Neural crest cell (in vitro differentiated cells): Measurements from ENCODE around the gene DNAI7. TPM values are rescaled to one million over a fixed set of nuclear protein-coding genes. Genes with fewer than 3 reads are reported as not detected.

Experiments
- DNase-seq: peaks from one replicate; pipeline ENCODE4 v3.0.0; 2021; ENCODE audit warnings: low read depth, mixed read lengths, low spot score
- H3K27ac Mint-ChIP-seq: one replicate; pipeline ENCODE4 v1.8.0; 2021; ENCODE audit warnings: mild to moderate bottlenecking, mixed read lengths; ENCODE audit not compliant: unreplicated experiment
- H3K27me3 Mint-ChIP-seq: 2 replicates; pipeline ENCODE4 v1.8.0; 2021; ENCODE audit warnings: low read depth, mild to moderate bottlenecking, mixed read lengths
- H3K36me3 Mint-ChIP-seq: 2 replicates; pipeline ENCODE4 v1.8.0; 2021; ENCODE audit warnings: low read depth, mild to moderate bottlenecking, mixed read lengths
- H3K4me1 Mint-ChIP-seq: 2 replicates; pipeline ENCODE4 v1.8.0; 2021; ENCODE audit warnings: mixed read lengths
- H3K4me3 Mint-ChIP-seq: one replicate; pipeline ENCODE4 v1.8.0; 2021; ENCODE audit warnings: mild to moderate bottlenecking, mixed read lengths
- H3K9me3 Mint-ChIP-seq: 2 replicates; pipeline ENCODE4 v1.8.0; 2021; ENCODE audit warnings: mixed read lengths
- total RNA-seq: library from RNA; stranded (reverse); gene quantifications from 2 replicates; pipeline ENCODE4 v1.2.1, GENCODE V29; 2021
- TF ChIP-seq, protein P1 (sequence below): fragments of 200-600 bp; sonication (generic); conservative IDR thresholded peaks from 2 replicates; pipeline ENCODE4 v1.5.0; 2021; ENCODE audit warnings: antibody characterized with exemption, mild to moderate bottlenecking

The DNAI7 gene
- total RNA-seq, 1 donor from 2014 or later = 0.37 TPM

DNA sequence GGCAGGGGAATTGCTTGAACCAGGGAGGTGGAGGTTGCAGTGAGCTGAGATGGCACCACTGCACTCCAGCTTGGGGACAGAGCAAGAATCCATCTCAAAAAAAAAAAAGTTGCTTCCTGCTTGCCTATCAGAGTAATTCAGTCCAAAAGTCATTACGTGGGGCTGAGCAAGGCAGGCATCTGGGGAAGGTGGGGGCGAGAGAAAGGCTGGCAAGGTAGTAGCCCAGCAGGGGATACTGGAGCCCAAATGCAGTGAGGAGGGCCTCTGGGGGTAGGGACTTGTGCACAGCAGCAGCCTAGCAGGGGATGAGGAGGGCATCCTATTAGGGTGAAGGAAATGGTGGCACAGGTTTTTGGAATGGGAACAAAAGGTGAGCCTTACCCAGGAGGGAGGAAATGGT lies 7.2 kb upstream of the DNAI7 start:
- Mint-ChIP-seq H3K4me3 (no peak overlapping the region), H3K9me3 (no peaks in the 10 kb centered on the region), H3K4me1 (no peaks in the 10 kb centered on the region), H3K36me3 (peaks cover 3% of the 10 kb centered on the region), H3K27me3 (no peaks in the 10 kb centered on the region), H3K27ac (no peak overlapping the region)
- TF ChIP-seq, protein P1, sequence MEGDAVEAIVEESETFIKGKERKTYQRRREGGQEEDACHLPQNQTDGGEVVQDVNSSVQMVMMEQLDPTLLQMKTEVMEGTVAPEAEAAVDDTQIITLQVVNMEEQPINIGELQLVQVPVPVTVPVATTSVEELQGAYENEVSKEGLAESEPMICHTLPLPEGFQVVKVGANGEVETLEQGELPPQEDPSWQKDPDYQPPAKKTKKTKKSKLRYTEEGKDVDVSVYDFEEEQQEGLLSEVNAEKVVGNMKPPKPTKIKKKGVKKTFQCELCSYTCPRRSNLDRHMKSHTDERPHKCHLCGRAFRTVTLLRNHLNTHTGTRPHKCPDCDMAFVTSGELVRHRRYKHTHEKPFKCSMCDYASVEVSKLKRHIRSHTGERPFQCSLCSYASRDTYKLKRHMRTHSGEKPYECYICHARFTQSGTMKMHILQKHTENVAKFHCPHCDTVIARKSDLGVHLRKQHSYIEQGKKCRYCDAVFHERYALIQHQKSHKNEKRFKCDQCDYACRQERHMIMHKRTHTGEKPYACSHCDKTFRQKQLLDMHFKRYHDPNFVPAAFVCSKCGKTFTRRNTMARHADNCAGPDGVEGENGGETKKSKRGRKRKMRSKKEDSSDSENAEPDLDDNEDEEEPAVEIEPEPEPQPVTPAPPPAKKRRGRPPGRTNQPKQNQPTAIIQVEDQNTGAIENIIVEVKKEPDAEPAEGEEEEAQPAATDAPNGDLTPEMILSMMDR = no peak
- no peak for DNase-seq

DNA sequence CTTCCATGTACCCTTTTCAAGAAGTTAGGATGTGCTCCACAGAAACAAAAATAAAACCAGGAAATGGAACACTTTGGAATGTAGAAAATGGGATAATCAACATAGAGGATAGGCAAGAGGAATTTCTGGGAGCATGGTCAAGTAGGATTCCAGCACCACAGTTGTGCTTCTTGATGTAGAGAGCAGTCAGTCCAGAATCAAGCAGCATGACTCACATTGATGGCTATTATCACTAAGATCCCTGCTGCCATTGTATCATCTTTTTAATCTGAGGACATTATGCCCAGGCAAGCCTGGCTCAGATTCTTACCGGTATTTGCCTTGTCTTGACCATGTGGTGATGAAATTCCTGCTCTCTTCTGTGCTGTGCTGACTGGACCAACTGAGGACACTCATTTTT lies 5.7 kb upstream of the DNAI7 start:
- Mint-ChIP-seq H3K9me3 (no peaks in the 10 kb centered on the region), H3K4me1 (peaks cover 5% of the 10 kb centered on the region), H3K4me3 (no peak overlapping the region), H3K27ac (no peak overlapping the region), H3K27me3 (no peaks in the 10 kb centered on the region), H3K36me3 (peaks cover 3% of the 10 kb centered on the region)
- DNase-seq = no peak
- TF ChIP-seq, protein P1 = no peak

DNA sequence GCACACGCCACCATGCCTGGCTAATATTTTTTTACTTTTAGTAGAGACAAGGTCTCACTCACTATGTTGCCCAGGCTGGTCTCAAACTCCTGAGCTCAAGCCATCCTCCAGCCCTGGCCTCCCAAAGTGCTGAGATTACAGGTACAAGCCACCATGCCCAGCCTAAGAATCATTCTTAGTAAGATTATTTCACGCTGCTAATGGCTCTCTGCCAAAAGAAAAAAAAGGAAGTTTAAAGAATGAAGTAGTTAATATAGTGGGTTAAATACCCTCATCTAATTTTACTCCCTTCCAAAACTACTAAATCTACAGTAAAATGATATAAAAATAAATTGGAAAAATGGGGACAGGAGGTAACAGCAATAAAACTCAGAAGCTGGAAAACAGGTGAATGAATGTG lies 2.6 kb upstream of the DNAI7 start:
- H3K4me1 Mint-ChIP-seq = peaks cover 20% of the 10 kb centered on the region
- TF ChIP-seq, protein P1 = no peak
- no peaks in the 10 kb centered on the region for H3K36me3 Mint-ChIP-seq
- no peaks in the 10 kb centered on the region for H3K27me3 Mint-ChIP-seq
- no peak overlapping the region for H3K4me3 Mint-ChIP-seq
- no peaks in the 10 kb centered on the region for H3K9me3 Mint-ChIP-seq
- H3K27ac Mint-ChIP-seq = no peak overlapping the region
- DNase-seq = no peak

DNA sequence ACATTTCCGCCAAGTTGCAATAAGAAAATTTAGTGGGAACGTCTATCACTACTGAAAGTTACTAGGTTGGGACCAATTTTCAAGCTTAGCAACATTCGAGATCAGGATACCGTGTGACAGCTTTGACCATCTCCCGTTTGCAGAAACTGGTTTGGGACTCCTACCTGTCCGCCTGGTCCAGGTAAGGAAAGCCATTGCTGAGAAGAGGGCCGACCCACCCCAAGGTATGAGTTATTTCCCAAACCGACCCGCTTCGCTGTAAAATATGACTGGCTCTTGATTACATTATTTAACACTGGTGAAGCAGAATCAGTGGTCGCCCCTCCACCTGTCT lies 271 bp downstream of the DNAI7 start:
- Mint-ChIP-seq H3K36me3 (no peaks in the 10 kb centered on the region), H3K27ac (peak overlapping the region; percentile 93), H3K9me3 (no peaks in the 10 kb centered on the region), H3K4me1 (peaks cover 20% of the 10 kb centered on the region), H3K27me3 (no peaks in the 10 kb centered on the region), H3K4me3 (peak overlapping the region; percentile 97)
- TF ChIP-seq, protein P1 = no peak
- DNase-seq = no peak

DNA sequence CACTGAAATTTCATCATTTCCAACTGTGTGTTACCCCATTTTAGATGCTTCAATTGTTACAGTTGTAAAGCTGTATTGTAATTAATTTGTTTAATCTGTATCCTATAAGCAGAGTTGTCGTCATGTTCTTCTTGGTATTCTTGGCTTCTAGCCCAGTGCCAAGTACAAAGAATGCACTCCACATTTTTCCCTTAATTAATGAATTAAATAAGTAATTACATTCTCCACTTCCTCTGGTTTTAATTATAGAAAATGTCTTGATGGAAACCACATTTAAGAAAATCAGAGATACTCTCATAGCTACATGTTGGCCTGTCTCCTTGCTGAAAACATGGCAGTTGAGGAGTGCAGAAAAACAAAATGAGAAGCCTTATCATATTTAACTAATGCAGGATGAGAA lies 746 bp downstream of the DNAI7 start:
- Mint-ChIP-seq H3K9me3 (no peaks in the 10 kb centered on the region), H3K4me3 (peak overlapping the region; percentile 97), H3K27ac (no peak overlapping the region), H3K27me3 (no peaks in the 10 kb centered on the region), H3K36me3 (no peaks in the 10 kb centered on the region), H3K4me1 (peaks cover 20% of the 10 kb centered on the region)
- DNase-seq = no peak
- TF ChIP-seq, protein P1 = no peak

DNA sequence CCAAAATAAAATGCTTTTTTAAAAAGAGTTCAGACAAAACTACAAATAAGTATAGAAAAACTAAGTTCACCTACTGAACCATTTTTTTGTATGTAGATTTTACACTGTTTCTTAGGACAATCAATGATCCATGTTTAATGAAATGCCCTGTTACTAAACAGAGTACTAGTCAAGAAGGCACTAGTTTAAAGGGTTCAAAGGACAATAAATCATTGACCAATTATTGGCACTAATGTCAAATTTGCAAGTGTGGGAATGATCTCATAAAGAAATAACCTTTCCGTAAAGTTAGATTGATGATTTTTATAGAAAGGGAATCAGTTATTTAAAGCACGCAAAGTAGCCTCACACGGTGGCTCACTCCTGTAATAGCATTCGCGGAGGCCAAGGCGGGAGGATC lies 4.2 kb downstream of the DNAI7 start:
- H3K27me3 Mint-ChIP-seq = no peaks in the 10 kb centered on the region
- TF ChIP-seq, protein P1 = no peak
- H3K9me3 Mint-ChIP-seq = no peaks in the 10 kb centered on the region
- no peak for DNase-seq
- no peak overlapping the region for H3K4me3 Mint-ChIP-seq
- H3K27ac Mint-ChIP-seq = no peak overlapping the region
- no peaks in the 10 kb centered on the region for H3K36me3 Mint-ChIP-seq
- H3K4me1 Mint-ChIP-seq = peaks cover 16% of the 10 kb centered on the region
